Effector memory CD8-positive, alpha-beta T cell (primary cell): ENCODE measurements around the gene CCT8.

Experiments used
- ATAC-seq: fragments of 150-1000 bp; cut with Tn5 transposase; replicated peaks from 2 replicates; pipeline ENCODE4 v1.10.0; 2021; ENCODE audit warnings: mild to moderate bottlenecking, moderate library complexity
- DNase-seq, 3 experiments: peaks; one replicate each; pipeline ENCODE4 v3.0.0; 2021
- H3K27ac Mint-ChIP-seq, 2 donors: one replicate each; pipeline ENCODE4 v1.8.0; 2022; ENCODE audit warnings: mild to moderate bottlenecking in 2 of 2, mixed read lengths in 2 of 2, moderate library complexity in 2 of 2
- H3K27me3 Mint-ChIP-seq, 2 donors: one replicate each; pipeline ENCODE4 v1.8.0; 2022; ENCODE audit warnings: mixed read lengths in 2 of 2
- H3K36me3 Mint-ChIP-seq: one replicate; pipeline ENCODE4 v1.8.0; 2022; ENCODE audit warnings: mild to moderate bottlenecking, moderate library complexity, mixed read lengths; ENCODE audit not compliant: insufficient read depth
- H3K4me1 Mint-ChIP-seq, 2 donors: one replicate each; pipeline ENCODE4 v1.8.0; 2022; ENCODE audit warnings: low read depth in 2 of 2, mixed read lengths in 2 of 2
- H3K4me3 Mint-ChIP-seq, 2 donors: one replicate each; pipeline ENCODE4 v1.8.0; 2022; ENCODE audit warnings: mild to moderate bottlenecking in 2 of 2, mixed read lengths in 2 of 2, moderate library complexity in 2 of 2
- H3K9me3 Mint-ChIP-seq, 2 donors: one replicate each; pipeline ENCODE4 v1.8.0; 2022; ENCODE audit warnings: mixed read lengths in 2 of 2
- total RNA-seq, 9 experiments: gene quantifications; one replicate each; lab custom pipeline; 2026; lab: John Stamatoyannopoulos, UW

Gene CCT8, protein sequence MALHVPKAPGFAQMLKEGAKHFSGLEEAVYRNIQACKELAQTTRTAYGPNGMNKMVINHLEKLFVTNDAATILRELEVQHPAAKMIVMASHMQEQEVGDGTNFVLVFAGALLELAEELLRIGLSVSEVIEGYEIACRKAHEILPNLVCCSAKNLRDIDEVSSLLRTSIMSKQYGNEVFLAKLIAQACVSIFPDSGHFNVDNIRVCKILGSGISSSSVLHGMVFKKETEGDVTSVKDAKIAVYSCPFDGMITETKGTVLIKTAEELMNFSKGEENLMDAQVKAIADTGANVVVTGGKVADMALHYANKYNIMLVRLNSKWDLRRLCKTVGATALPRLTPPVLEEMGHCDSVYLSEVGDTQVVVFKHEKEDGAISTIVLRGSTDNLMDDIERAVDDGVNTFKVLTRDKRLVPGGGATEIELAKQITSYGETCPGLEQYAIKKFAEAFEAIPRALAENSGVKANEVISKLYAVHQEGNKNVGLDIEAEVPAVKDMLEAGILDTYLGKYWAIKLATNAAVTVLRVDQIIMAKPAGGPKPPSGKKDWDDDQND
- total RNA-seq = 84.0 to 542 (median 176) reads per million in 9 experiments

DNA sequence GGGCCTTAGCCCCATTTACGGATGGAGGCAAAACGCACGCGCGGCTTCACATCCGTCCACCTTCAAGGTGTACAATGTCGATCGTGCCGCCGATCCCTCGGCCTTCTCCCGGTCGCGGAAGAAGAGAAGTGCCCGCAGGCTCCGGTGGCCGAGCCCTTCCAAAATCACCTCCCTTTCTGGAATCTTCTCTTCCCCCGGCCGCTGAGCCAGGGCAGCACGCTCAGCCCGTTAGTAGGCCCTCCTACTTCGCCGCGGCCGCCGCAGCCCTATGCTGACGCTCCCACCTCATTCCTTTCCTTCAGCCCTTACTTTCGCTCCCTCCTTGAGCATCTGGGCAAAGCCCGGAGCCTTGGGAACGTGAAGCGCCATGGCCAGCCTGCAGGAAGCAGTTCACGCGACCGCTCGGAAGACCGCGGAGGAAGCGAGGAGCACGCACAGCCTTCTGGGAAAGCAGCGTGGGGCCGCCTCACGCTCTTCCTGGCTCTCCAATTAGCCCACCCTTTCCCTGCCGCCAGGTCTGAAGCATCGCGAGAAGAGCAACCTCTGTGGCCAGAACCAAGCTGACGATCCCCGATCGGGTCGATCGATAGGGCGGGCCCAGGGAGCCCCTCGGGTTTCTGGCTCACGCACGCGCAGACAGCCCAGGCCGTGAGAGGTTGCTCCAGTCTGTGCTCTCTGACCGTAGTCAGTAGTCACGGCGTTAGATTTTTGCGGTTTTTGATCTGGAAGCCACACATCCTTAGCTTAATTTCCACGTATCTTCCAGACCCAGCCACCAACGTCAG is at the start of gene CCT8:
CCT8 (minus strand) TSS at position 427 of the 785 bp plus-strand sequence; CDS start at position 369, 58 bp downstream.
- peak within 1 kb of the TSS; percentile 97 for H3K27ac Mint-ChIP-seq
- DNase-seq (peak; percentile 97 to 99 (median 98)), ATAC-seq (peak; percentile 92)
- H3K36me3 Mint-ChIP-seq = peaks cover 44% of the 10 kb centered on the region
- peaks cover 30 to 37% of the 10 kb centered on the region in 2 donors for H3K4me1 Mint-ChIP-seq
- H3K27me3 Mint-ChIP-seq = no peaks in the 10 kb centered on the region
- peak within 1 kb of the TSS; percentile 99 to 100 for H3K4me3 Mint-ChIP-seq
- H3K9me3 Mint-ChIP-seq = no peaks in the 10 kb centered on the region

DNA sequence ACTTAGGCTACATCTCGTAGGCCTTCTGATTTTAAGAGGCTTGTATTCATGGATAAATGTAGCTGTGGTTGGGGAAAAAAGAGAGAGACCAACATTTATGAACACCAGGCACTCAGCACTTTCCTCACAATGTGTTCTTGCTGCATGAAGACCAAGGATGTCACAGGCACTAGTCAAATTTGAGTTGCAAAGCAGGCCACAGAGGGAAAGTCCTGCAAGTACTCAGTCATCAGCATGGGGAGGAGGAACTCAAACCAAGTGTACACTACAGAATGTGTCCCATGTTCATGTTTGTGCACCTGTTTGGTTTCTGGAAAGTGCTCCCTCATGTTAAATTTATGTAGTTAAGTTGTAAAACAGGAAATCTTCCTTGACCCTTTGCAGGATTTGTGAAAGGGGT is 48.3 kb upstream of the CCT8 start:
- Mint-ChIP-seq H3K27ac (no peak overlapping the region), H3K27me3 (no peaks in the 10 kb centered on the region), H3K4me1 (no peaks in the 10 kb centered on the region), H3K36me3 (no peaks in the 10 kb centered on the region), H3K4me3 (no peak overlapping the region), H3K9me3 (no peaks in the 10 kb centered on the region)
- ATAC-seq (no peak), DNase-seq (no peak)

DNA sequence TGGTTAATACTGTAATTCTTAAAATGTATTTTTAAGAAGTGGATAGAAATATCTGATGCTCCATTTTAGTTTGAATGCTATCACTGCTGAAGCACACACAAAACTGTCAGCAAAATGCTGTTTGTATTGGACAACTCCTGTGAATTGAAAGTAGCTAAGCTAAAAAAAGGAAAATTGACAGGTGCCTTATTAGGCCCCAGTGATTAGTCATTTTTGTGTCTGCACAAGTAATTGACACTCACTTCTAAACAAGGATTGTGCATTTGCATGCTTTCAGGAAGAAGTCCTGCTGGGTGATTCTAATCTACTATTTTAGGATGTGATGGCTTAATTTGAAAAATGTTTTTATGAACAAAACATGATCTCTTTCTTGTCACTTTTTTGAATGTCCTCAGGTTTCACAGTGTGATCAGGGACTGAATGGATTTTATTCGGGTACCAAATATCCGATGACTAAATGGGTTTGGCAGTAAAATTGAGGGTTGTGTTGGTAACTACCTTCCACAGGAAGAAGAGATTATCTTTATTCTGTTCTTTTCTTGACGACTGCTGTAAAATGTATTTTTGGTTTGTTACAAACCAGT is 44.0 kb upstream of the CCT8 start:
- Mint-ChIP-seq H3K27me3 (no peaks in the 10 kb centered on the region), H3K27ac (no peak overlapping the region), H3K9me3 (no peaks in the 10 kb centered on the region), H3K4me3 (no peak overlapping the region), H3K36me3 (no peaks in the 10 kb centered on the region), H3K4me1 (no peaks in the 10 kb centered on the region)
- DNase-seq = no peak
- no peak for ATAC-seq

DNA sequence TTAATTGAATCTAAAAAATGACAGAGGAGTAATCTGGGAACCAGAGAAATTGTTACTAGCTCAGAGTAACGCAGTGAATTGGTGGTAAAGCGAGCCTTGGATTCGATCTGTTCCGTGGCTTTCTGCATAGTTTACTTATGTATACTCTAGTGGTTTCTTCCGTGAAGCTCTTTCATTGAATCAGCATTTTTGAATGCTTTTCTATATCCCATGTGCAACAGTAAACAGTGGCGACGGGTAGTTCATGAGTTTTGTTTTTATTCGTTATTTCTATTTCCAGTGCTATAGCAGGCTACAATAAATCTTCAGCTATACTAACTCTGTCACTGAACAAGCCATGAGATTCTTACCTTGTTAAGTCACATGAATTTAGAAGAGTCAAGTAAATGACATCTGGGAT is 42.5 kb upstream of the CCT8 start:
- Mint-ChIP-seq H3K36me3 (no peaks in the 10 kb centered on the region), H3K4me1 (no peaks in the 10 kb centered on the region), H3K4me3 (no peak overlapping the region), H3K27me3 (no peaks in the 10 kb centered on the region), H3K27ac (no peak overlapping the region), H3K9me3 (no peaks in the 10 kb centered on the region)
- DNase-seq (no peak), ATAC-seq (no peak)

DNA sequence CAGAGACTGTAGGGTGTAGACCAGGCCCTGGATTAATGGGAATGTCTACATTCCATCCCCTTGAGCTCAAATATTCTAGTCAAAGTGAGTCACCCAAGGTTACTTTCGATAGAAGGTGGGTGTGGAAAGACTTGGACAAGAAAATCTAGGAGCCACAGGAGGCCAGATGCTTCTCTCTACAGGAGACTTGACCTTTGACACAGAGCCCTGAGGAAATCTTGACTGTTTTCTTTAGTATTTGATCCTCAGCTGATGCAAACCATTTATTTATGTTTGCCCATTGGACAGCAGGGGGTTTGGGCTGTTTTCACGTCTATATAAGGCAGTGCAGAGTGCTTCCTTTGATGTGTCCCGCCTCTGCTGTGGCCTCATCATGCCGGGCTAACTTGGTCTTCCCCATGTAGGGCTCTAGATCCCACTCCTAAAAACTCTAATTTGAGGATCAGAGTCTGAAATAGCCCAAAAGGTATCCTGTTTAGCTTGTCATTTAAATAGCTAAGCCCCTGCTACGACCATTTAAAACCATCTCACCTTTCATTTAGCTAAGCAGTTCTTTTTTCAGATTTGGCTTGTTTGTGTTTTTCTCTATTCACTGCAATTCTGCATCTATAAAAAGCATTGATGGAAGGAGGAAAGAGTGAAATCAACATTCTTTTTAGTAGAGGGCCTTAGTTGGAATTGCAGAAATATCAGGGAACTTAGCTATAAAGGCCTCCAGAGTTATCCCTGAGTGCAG is 41.5 kb upstream of the CCT8 start:
- no peak for ATAC-seq
- Mint-ChIP-seq H3K9me3 (no peaks in the 10 kb centered on the region), H3K36me3 (no peaks in the 10 kb centered on the region), H3K27me3 (no peaks in the 10 kb centered on the region), H3K4me3 (no peak overlapping the region), H3K4me1 (no peaks in the 10 kb centered on the region), H3K27ac (no peak overlapping the region)
- no peak for DNase-seq

DNA sequence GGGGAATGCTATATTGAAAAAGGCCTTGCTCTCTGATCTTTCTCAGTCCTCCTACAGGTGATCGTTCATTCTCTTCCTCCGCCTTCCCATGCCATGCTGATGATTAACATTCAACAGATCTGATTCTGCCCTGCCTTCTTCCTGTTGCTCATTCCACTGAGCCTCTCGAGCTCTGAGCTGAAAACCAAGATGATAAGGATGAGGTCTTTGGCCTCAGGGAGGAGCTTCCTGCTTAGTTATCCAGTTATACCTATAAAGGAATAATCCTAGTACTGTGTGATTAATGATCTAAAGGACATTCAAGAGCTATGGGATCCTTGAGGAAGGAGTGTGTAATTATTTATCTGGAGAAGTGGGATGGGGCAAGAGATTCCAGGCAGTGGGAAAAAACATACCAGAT is 31.8 kb upstream of the CCT8 start:
- H3K27ac Mint-ChIP-seq = no peak overlapping the region
- no peak overlapping the region for H3K4me3 Mint-ChIP-seq
- no peaks in the 10 kb centered on the region for H3K27me3 Mint-ChIP-seq
- ATAC-seq (no peak), DNase-seq (no peak)
- no peaks in the 10 kb centered on the region for H3K4me1 Mint-ChIP-seq
- no peaks in the 10 kb centered on the region for H3K36me3 Mint-ChIP-seq
- no peaks in the 10 kb centered on the region for H3K9me3 Mint-ChIP-seq

DNA sequence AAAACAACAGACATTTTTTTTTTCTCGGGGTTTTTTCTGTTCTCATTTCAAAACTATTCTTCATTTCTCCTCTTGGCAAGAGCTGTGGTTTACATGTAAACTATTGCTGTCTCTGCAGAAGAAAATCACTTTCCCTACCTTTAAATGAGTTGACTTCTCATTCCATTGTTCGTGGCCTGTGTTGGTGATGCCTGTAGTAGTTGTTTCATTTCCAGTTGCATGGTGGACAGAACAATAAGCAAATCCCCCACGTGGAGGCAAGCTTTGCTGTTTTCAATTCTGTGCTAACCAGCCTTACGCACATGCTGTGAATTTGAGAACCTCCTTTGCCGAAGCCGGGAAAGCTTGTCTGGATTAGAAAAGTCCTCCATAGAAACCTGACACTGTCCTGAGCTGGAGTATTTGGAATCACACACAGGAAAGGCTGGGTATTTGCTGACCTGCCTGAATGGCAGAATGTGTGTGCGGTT is 30.8 kb upstream of the CCT8 start:
- no peaks in the 10 kb centered on the region for H3K9me3 Mint-ChIP-seq
- DNase-seq (no peak), ATAC-seq (no peak)
- H3K36me3 Mint-ChIP-seq = no peaks in the 10 kb centered on the region
- no peak overlapping the region for H3K4me3 Mint-ChIP-seq
- H3K27ac Mint-ChIP-seq = no peak overlapping the region
- no peaks in the 10 kb centered on the region for H3K4me1 Mint-ChIP-seq
- H3K27me3 Mint-ChIP-seq = no peaks in the 10 kb centered on the region

DNA sequence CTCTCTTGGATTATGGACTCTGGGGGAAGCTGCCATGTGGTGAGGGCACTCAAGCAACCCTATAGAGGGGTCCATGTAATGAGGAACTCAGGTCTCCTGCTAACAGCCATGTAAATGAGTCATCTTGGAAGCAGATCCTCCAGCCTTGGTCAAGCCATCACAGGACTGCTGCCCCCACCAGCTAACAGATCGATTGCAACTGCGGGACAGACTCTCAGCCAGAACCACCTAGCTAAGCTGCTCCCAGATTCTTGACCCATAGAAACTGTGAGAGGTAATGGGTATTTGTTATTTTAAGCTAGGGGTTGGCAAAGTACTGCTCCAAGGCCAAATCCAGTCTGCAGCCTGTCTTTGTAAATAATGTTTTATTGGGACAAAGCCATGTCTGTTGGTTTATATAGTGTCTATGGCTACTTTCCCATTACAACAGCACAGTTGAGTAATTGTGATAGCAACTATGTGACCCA is 29.4 kb upstream of the CCT8 start:
- no peak overlapping the region for H3K27ac Mint-ChIP-seq
- DNase-seq (no peak), ATAC-seq (no peak)
- no peaks in the 10 kb centered on the region for H3K4me1 Mint-ChIP-seq
- H3K9me3 Mint-ChIP-seq = no peaks in the 10 kb centered on the region
- no peaks in the 10 kb centered on the region for H3K36me3 Mint-ChIP-seq
- no peak overlapping the region for H3K4me3 Mint-ChIP-seq
- no peaks in the 10 kb centered on the region for H3K27me3 Mint-ChIP-seq

DNA sequence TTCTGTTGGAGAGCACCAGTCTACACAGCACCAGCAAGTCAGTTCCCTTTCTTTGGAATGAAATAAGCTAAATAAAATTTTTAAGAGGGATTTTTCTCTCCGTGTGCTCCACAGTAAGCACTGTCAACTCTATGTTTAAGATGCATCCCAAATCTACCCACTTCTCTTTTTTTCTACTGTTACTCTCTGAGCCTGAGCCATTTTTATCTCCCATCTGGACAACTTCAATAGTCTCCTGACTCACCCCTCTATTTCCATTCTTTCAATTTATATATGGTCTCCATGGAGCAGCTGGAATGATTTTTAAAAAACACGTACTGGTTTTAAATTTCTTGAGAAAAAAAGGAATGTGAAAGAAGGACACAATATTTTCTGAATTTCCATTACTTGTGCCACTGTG is 24.7 kb upstream of the CCT8 start:
- Mint-ChIP-seq H3K27me3 (no peaks in the 10 kb centered on the region), H3K9me3 (no peaks in the 10 kb centered on the region), H3K36me3 (peaks cover 4% of the 10 kb centered on the region), H3K4me3 (no peak overlapping the region), H3K4me1 (no peaks in the 10 kb centered on the region), H3K27ac (no peak overlapping the region)
- DNase-seq = no peak
- no peak for ATAC-seq

DNA sequence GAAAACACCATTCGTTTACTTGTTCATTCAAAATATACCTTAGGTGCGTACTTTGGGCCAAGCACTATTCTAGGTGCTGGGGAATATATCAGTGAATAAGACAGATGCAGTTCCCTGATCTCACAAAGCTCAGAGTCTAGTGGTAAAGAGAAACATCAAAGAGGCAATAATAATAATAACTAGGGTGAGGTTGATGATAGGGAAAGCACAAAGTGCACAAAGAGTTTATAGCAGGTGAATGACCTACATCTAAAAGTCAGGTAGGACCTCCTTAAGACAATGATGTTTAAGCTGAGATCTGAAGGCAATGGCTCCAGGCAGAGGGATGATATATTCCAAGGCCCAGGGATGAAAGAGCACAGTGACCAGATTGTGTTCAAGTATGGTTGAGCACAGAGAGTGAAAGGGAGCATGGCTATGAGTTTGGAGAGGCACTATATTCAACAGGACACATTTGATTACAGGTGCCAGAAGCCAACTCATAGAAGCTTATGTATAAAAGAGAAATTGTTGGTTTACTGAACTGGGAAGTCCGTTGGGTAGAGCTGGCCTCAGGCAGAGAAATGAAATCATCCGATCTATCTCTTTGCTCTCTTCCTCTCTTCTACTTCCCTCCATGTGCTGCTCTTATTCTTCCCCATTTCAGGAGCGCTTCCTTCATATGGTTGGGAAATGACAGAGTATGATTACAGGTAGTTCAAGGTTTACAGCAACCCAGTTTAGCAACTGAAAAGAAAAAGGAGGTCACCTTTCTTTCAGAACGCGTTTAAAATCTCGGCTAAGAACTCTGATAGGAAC is 23.0 kb upstream of the CCT8 start:
- Mint-ChIP-seq H3K4me3 (no peak overlapping the region), H3K4me1 (no peaks in the 10 kb centered on the region), H3K9me3 (no peaks in the 10 kb centered on the region), H3K36me3 (peaks cover 7% of the 10 kb centered on the region), H3K27me3 (no peaks in the 10 kb centered on the region), H3K27ac (no peak overlapping the region)
- DNase-seq = no peak
- ATAC-seq = no peak

DNA sequence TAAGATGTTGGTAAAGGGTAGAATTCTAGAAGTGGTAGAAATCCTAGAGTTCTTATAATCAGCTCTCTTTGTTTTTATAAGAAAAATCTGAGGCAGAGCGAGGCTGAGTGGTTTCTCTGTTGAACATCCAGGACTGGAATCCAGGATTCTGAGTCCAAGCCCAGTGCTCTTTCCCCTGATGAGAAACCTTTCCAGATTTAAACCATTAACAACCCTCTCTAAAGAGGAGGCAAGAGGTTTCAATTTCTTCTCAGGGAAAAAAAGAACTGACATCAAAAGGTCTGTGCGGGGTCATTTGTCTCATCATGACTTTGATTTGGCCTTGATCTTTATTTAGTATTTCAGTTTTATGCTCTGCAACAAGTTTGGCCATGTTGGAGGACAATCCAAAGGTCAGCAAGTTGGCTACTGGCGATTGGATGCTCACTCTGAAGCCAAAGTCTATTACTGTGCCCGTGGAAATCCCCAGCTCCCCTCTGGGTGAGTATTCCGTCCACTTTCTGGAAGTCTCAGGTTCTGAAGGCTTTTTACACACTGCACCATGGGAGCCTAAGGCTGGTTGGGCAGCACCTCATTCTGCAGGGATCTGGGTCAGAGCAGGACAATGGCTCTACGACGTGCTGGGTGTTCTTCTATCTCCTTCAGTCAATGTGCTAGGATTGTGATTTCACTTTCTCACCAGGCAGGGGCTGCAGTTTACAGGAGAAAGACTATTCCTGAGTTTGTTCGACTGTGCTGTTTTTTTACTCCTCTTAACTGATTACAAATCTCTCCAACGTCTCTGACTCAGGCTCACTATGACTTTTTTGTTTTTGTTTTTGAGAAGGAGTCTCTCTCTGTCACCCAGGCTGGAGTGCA is 18.9 kb upstream of the CCT8 start:
- H3K4me1 Mint-ChIP-seq = peaks cover 0 to 8% of the 10 kb centered on the region in 2 donors
- no peaks in the 10 kb centered on the region for H3K9me3 Mint-ChIP-seq
- no peak overlapping the region for H3K4me3 Mint-ChIP-seq
- H3K27ac Mint-ChIP-seq = no peak overlapping the region
- ATAC-seq (no peak), DNase-seq (no peak)
- H3K36me3 Mint-ChIP-seq = peaks cover 11% of the 10 kb centered on the region
- H3K27me3 Mint-ChIP-seq = no peaks in the 10 kb centered on the region

DNA sequence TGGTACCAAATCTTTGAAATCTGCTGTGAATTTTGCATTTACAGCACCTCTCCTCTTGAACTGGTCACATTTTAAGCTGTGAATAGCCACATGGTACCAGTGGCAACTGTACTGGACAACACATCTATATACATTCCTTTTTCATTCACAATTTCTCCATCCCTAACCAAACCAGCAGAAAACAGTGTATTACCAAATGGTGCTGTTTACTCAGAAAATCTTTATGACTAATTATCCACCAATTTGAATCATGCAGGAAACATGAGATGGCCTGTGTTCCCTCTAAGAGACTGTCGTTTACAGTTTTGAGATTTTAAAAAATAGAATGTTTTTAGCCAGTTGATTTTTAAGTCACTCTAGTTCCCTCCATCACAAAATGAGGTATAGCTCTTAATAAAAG is 17.6 kb upstream of the CCT8 start:
- ATAC-seq (no peak), DNase-seq (no peak)
- Mint-ChIP-seq H3K27ac (no peak overlapping the region), H3K36me3 (peaks cover 16% of the 10 kb centered on the region), H3K4me1 (peaks cover 0 to 8% of the 10 kb centered on the region in 2 donors), H3K27me3 (no peaks in the 10 kb centered on the region), H3K9me3 (no peaks in the 10 kb centered on the region), H3K4me3 (no peak overlapping the region)
